Hepatocyte (in vitro differentiated cells): ENCODE results near the gene DDX18. TPM values are rescaled to one million over a fixed set of nuclear protein-coding genes. Genes with fewer than 3 reads are reported as not detected.
A peak's percentile ranks its signal among the peaks of the same experiment; 100 is the strongest.

Experiments
- DNase-seq: peaks from one replicate; pipeline ENCODE4 v3.0.0-alpha.2; 2016; ENCODE audit warnings: low spot score
- H2AFZ ChIP-seq: fragments of 200-600 bp; sonication (generic); 2 replicates; pipeline ENCODE4 v1.6.0; 2016; ENCODE audit warnings: antibody characterized with exemption, mild to moderate bottlenecking
- H3K27ac ChIP-seq: fragments of 200-600 bp; sonication (generic); 2 replicates; pipeline ENCODE4 v1.5.1; 2016; ENCODE audit warnings: mild to moderate bottlenecking
- H3K27me3 ChIP-seq: fragments of 200-600 bp; sonication (generic); 2 replicates; pipeline ENCODE4 v1.6.1; 2016
- H3K36me3 ChIP-seq: fragments of 200-600 bp; sonication (generic); replicated peaks from 2 replicates; pipeline ENCODE4 v1.5.1; 2016; ENCODE audit warnings: low read depth; ENCODE audit not compliant: insufficient read depth
- H3K4me1 ChIP-seq: fragments of 200-600 bp; sonication (generic); 2 replicates; pipeline ENCODE4 v1.5.1; 2016; ENCODE audit warnings: mild to moderate bottlenecking, moderate library complexity; ENCODE audit not compliant: insufficient read depth
- H3K4me2 ChIP-seq: fragments of 200-600 bp; sonication (generic); 2 replicates; pipeline ENCODE4 v1.6.0; 2016
- H3K4me3 ChIP-seq: fragments of 200-600 bp; sonication (generic); 2 replicates; pipeline ENCODE4 v1.5.1; 2016; ENCODE audit warnings: mild to moderate bottlenecking
- H3K79me2 ChIP-seq: fragments of 200-600 bp; sonication (generic); 2 replicates; pipeline ENCODE4 v1.6.0; 2017; ENCODE audit warnings: mild to moderate bottlenecking
- H3K9me2 ChIP-seq: fragments of 200-600 bp; sonication (generic); replicated peaks from 2 replicates; pipeline ENCODE4 v1.6.0; 2017; ENCODE audit warnings: mild to moderate bottlenecking; ENCODE audit not compliant: insufficient read depth
- H3K9me3 ChIP-seq: fragments of 200-600 bp; sonication (generic); 2 replicates; pipeline ENCODE4 v1.5.1; 2016; ENCODE audit warnings: low read depth, mild to moderate bottlenecking
- H4K20me1 ChIP-seq: fragments of 200-600 bp; sonication (generic); 2 replicates; pipeline ENCODE4 v1.6.0; 2016; ENCODE audit warnings: mild to moderate bottlenecking; ENCODE audit not compliant: insufficient read depth, poor library complexity, severe bottlenecking
- CTCF ChIP-seq: fragments of 200-600 bp; sonication (generic); IDR thresholded peaks from 2 replicates; pipeline ENCODE4 v1.5.1; 2016; ENCODE audit warnings: antibody characterized with exemption, mild to moderate bottlenecking; ENCODE audit not compliant: poor library complexity
- EZH2 ChIP-seq: fragments of 200-600 bp; sonication (generic); IDR thresholded peaks from 2 replicates; pipeline ENCODE4 v1.6.1; 2016; ENCODE audit warnings: antibody characterized with exemption, mild to moderate bottlenecking, borderline replicate concordance
- EZH2phosphoT487 ChIP-seq: fragments of 200-600 bp; sonication (generic); IDR thresholded peaks from one replicate; pipeline ENCODE4 v1.6.1; 2018; ENCODE audit warnings: antibody characterized with exemption, mild to moderate bottlenecking, low read depth, moderate library complexity; ENCODE audit not compliant: unreplicated experiment, severe bottlenecking
- WGBS: methylation state at CpG from one replicate; pipeline ENCODE4 v1.1.6; 2016; ENCODE audit warnings: low lambda C conversion rate; ENCODE audit errors: missing lambda C conversion rate; 5-methylcytosine and 5-hydroxymethylcytosine counted together
- polyA plus RNA-seq: library from polyadenylated mRNA; unstranded; fragments of >200 nt; fragmentation: Nextera tagmentation; extraction: Ambion mirVana; gene quantifications from 2 replicates; pipeline ENCODE4 v1.2.1, GENCODE V29; 2016
- total RNA-seq: library from RNA; depleted of rRNA; stranded (reverse); fragments of >200 nt; gene quantifications from 2 replicates; pipeline ENCODE4 v1.2.3, GENCODE V29; 2014

Gene DDX18
- total and polyA plus RNA-seq, 2 experiments from 2014 or later: 27.7 to 58.9 TPM

- WGBS: 60% methylated on average over 4 of the region's 4 CpGs
- H3K4me2 ChIP-seq: no peak overlapping the region
Measured at GRCh38 chr2:117812443-117812842, 2.0 kb upstream of the DDX18 start.

DNA sequence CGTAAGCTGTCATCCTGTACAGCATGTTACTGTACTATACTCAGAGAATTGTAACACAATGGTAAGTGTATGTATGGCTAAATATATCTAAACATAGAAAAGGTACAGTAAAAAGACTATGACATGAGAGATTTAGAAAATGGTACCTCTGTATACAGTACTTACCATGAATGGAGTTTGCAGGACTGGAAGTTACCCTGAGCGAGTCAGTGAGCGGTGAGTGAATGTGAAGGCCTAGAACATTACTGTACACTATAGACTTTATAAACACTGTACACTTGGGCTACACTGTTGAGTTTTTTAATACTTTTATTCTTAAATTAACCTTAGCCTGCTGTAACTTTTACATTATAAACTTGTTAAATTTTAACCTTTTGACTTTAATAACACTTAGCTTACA is 1.5 kb downstream of the DDX18 start:
- Histone ChIP-seq H3K27me3 (no peaks in the 10 kb centered on the region), H3K4me2 (peak overlapping the region; percentile 85), H3K9me2 (no peaks in the 10 kb centered on the region), H3K9me3 (no peaks in the 10 kb centered on the region), H4K20me1 (no peaks in the 10 kb centered on the region), H2AFZ (no peak overlapping the region), H3K27ac (no peak overlapping the region), H3K36me3 (no peaks in the 10 kb centered on the region), H3K4me3 (no peak overlapping the region), H3K4me1 (peaks cover 8% of the 10 kb centered on the region), H3K79me2 (peaks cover 27% of the 10 kb centered on the region)
- 94% methylated on average over 3 of the region's 3 CpGs for WGBS
- no peak for DNase-seq
- TF ChIP-seq EZH2phosphoT487: no peak

More at GRCh38 chr2:117812443-117812842, 2.0 kb upstream of the DDX18 start:
- DNase-seq: no peak
- H2AFZ ChIP-seq: no peak overlapping the region
- no peaks in the 10 kb centered on the region for H3K27me3 ChIP-seq
- H3K9me3 ChIP-seq: no peaks in the 10 kb centered on the region
- no peak overlapping the region for H3K27ac ChIP-seq
- no peaks in the 10 kb centered on the region for H4K20me1 ChIP-seq
- TF ChIP-seq EZH2phosphoT487 (no peak), EZH2 (no peak), CTCF (no peak)
- no peak overlapping the region for H3K4me3 ChIP-seq
- H3K4me1 ChIP-seq: peaks cover 8% of the 10 kb centered on the region
- H3K9me2 ChIP-seq: no peaks in the 10 kb centered on the region
- peaks cover 26% of the 10 kb centered on the region for H3K79me2 ChIP-seq
- H3K36me3 ChIP-seq: no peaks in the 10 kb centered on the region

- Histone ChIP-seq H3K4me3 (no peak overlapping the region), H3K9me3 (no peaks in the 10 kb centered on the region), H3K27me3 (no peaks in the 10 kb centered on the region), H4K20me1 (no peaks in the 10 kb centered on the region), H2AFZ (no peak overlapping the region), H3K27ac (no peak overlapping the region), H3K9me2 (no peaks in the 10 kb centered on the region), H3K4me2 (no peak overlapping the region), H3K36me3 (no peaks in the 10 kb centered on the region), H3K4me1 (peaks cover 8% of the 10 kb centered on the region), H3K79me2 (peaks cover 27% of the 10 kb centered on the region)
- 97% methylated on average over 3 of the region's 3 CpGs for WGBS
- no peak for TF ChIP-seq EZH2phosphoT487
- no peak for TF ChIP-seq EZH2
- no peak for TF ChIP-seq CTCF
- no peak for DNase-seq
Measured at GRCh38 chr2:117818921-117819320, 4.4 kb downstream of the DDX18 start.

DNA sequence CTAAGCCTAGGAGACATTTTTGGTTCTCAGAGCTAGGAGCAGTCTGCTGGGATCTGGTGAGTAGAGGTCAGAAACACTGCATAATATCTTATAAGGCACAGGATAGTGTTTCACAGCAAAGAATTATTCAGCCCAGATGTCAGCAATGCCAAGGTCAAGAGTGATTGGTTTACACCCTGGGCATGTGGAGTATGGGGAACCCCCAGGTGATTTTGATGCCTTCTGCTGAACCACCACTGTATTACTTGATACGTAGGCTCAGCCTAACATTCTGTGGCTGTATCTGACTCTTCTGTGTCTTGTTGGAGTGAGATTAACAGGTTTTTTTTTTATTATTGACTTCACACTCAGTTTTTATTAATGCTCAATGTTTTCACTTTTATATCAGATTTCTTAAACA is 6.0 kb downstream of the DDX18 start:
- WGBS: 100% methylated on average over 1 of the region's 1 CpG
- DNase-seq: no peak
- Histone ChIP-seq H3K4me2 (no peak overlapping the region), H3K36me3 (no peaks in the 10 kb centered on the region), H3K9me2 (no peaks in the 10 kb centered on the region), H3K4me3 (no peak overlapping the region), H3K27ac (no peak overlapping the region), H3K4me1 (peaks cover 5% of the 10 kb centered on the region), H2AFZ (no peak overlapping the region), H3K9me3 (no peaks in the 10 kb centered on the region), H3K79me2 (peaks cover 21% of the 10 kb centered on the region), H3K27me3 (no peaks in the 10 kb centered on the region), H4K20me1 (no peaks in the 10 kb centered on the region)
- TF ChIP-seq EZH2phosphoT487: no peak
- TF ChIP-seq EZH2: no peak
- TF ChIP-seq CTCF: no peak
